ENCODE measurements around the gene ATXN1. TPM values are rescaled to one million over a fixed set of nuclear protein-coding genes. Genes with fewer than 3 reads are reported as not detected.

Gene ATXN1
- polyA plus RNA-seq, 2 of the 4 experiments (the other 2 are of a cell fraction): 2.9 to 8.3 TPM

DNA sequence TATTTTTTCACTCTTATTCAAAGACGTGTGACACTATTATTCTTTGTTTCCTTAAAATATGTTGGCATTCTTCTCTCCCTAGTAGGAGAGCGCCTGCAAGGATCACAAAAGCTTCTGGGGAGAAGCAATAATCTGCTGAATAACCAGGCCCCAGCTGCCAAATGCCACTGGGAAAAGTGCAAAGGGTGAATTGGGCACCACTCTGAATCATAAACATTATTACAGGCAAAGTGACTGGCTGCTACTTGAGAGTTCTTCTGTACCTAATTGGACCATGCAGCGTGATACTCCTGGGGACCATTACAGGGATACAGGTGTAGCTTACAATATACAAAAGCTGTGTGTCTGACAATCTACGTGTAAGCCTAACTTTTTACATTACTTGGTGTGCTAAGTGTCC, 152.8 kb downstream of the ATXN1 start:
- H3K4me1 ChIP-seq: no peaks in the 10 kb centered on the region
- ChIA-PET CTCF (interaction anchor here (0.6 kb wide), 1 partner anchor 65 kb away, joined by 3 read pairs; no protein-coding TSS in a partner anchor), POLR2A (no interaction called here)
- no peak for TF ChIP-seq JUN (IDR thresholded peaks at IDR 0.05)
- TF ChIP-seq CHD4 (IDR thresholded peaks at IDR 0.05; ENCODE audit: borderline replicate concordance): no peak
- TF ChIP-seq RFX5 (IDR thresholded peaks at IDR 0.05): no peak
- TF ChIP-seq BHLHE40 (IDR thresholded peaks at IDR 0.05; ENCODE audit: low read depth, low read length): no peak
- TF ChIP-seq ZSCAN20 (CRISPR knock-in tag; IDR thresholded peaks at IDR 0.05): no peak
- TF ChIP-seq, protein P1, sequence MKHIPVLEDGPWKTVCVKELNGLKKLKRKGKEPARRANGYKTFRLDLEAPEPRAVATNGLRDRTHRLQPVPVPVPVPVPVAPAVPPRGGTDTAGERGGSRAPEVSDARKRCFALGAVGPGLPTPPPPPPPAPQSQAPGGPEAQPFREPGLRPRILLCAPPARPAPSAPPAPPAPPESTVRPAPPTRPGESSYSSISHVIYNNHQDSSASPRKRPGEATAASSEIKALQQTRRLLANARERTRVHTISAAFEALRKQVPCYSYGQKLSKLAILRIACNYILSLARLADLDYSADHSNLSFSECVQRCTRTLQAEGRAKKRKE (CRISPR knock-in tag; IDR thresholded peaks at IDR 0.05; ENCODE audit: low read depth): no peak
- FAIRE-seq: no peak
- WGBS (ENCODE audit: missing lambda C conversion rate): 86% methylated on average over 4 of the region's 4 CpGs
- no peak overlapping the region for H3K4me3 ChIP-seq
- no peak overlapping the region for H3K4me2 ChIP-seq
- no peak overlapping the region for H3K27ac ChIP-seq
- no peaks in the 10 kb centered on the region for H3K9me3 ChIP-seq
- ATAC-seq: no peak
- no peak for DNase-seq (ENCODE audit: low read depth in 1 of 2, low spot score in 1 of 2)

DNA sequence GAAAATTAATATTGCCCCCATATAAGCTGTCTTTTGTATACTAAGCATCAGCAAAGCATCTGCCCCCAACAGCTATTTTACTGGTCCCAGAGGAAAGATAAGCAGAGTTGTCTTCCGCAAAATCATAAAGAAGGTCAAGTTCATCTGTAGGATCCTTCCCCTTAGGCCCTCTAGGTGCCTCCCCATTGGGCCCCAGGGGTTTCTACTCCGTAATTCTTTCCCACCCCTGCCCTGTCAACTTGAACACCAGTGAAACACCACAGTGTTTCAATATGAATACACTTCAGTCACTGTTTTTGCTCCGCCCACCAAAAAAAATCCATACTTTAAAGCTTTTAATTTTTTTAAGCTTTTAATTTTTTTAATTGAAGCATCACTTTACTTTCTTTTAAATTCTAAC, 159.2 kb downstream of the ATXN1 start:
- H3K4me1 ChIP-seq: no peaks in the 10 kb centered on the region
- DNase-seq (ENCODE audit: low read depth in 1 of 2, low spot score in 1 of 2): no peak
- no peak overlapping the region for H3K4me3 ChIP-seq
- no peak overlapping the region for H3K27ac ChIP-seq
- FAIRE-seq: no peak
- ChIA-PET POLR2A (no interaction called here), CTCF (interaction anchor here (0.6 to 0.9 kb wide), 3 partner anchors 12 to 1781 kb away, joined by 3 to 4 read pairs (median 3); no protein-coding TSS in a partner anchor)
- no peaks in the 10 kb centered on the region for H3K9me3 ChIP-seq
- WGBS (ENCODE audit: missing lambda C conversion rate): 82% methylated on average over 3 of the region's 3 CpGs
- H3K4me2 ChIP-seq: no peak overlapping the region
- ATAC-seq: no peak
- TF ChIP-seq, protein P2, sequence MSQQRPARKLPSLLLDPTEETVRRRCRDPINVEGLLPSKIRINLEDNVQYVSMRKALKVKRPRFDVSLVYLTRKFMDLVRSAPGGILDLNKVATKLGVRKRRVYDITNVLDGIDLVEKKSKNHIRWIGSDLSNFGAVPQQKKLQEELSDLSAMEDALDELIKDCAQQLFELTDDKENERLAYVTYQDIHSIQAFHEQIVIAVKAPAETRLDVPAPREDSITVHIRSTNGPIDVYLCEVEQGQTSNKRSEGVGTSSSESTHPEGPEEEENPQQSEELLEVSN (IDR thresholded peaks at IDR 0.05; ENCODE audit: borderline replicate concordance, low read depth): no peak
- no peak for TF ChIP-seq HDAC2 (IDR thresholded peaks at IDR 0.05)
- TF ChIP-seq MYC (IDR thresholded peaks at IDR 0.05; ENCODE audit: borderline replicate concordance, low read length): no peak
- TF ChIP-seq HEYL (CRISPR knock-in tag; IDR thresholded peaks at IDR 0.05): no peak
- no peak for TF ChIP-seq RAD21 (conservative IDR thresholded peaks at IDR 0.05 in 1 of 2, IDR thresholded peaks at IDR 0.05 in 1 of 2)
- TF ChIP-seq, protein P3, sequence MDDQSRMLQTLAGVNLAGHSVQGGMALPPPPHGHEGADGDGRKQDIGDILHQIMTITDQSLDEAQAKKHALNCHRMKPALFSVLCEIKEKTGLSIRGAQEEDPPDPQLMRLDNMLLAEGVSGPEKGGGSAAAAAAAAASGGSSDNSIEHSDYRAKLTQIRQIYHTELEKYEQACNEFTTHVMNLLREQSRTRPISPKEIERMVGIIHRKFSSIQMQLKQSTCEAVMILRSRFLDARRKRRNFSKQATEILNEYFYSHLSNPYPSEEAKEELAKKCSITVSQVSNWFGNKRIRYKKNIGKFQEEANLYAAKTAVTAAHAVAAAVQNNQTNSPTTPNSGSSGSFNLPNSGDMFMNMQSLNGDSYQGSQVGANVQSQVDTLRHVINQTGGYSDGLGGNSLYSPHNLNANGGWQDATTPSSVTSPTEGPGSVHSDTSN (IDR thresholded peaks at IDR 0.05): no peak
- no peak for TF ChIP-seq CHD4 (IDR thresholded peaks at IDR 0.05; ENCODE audit: borderline replicate concordance)
- TF ChIP-seq GATA3 (IDR thresholded peaks at IDR 0.05; ENCODE audit: borderline replicate concordance): no peak
- no peak for TF ChIP-seq NPAS2 (CRISPR knock-in tag; IDR thresholded peaks at IDR 0.05; ENCODE audit: borderline replicate concordance)
- TF ChIP-seq NFE2L2 (conservative IDR thresholded peaks at IDR 0.05; ENCODE audit: low read length): no peak
- TF ChIP-seq, protein P4, sequence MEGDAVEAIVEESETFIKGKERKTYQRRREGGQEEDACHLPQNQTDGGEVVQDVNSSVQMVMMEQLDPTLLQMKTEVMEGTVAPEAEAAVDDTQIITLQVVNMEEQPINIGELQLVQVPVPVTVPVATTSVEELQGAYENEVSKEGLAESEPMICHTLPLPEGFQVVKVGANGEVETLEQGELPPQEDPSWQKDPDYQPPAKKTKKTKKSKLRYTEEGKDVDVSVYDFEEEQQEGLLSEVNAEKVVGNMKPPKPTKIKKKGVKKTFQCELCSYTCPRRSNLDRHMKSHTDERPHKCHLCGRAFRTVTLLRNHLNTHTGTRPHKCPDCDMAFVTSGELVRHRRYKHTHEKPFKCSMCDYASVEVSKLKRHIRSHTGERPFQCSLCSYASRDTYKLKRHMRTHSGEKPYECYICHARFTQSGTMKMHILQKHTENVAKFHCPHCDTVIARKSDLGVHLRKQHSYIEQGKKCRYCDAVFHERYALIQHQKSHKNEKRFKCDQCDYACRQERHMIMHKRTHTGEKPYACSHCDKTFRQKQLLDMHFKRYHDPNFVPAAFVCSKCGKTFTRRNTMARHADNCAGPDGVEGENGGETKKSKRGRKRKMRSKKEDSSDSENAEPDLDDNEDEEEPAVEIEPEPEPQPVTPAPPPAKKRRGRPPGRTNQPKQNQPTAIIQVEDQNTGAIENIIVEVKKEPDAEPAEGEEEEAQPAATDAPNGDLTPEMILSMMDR (IDR thresholded peaks at IDR 0.05): no peak
- TF ChIP-seq HOXA7 (CRISPR knock-in tag; IDR thresholded peaks at IDR 0.05): no peak
- TF ChIP-seq POLR2AphosphoS2 (conservative IDR thresholded peaks at IDR 0.05; ENCODE audit: low read length): no peak
- TF ChIP-seq MAFK (IDR thresholded peaks at IDR 0.05; ENCODE audit: partially characterized antibody): no peak

DNA sequence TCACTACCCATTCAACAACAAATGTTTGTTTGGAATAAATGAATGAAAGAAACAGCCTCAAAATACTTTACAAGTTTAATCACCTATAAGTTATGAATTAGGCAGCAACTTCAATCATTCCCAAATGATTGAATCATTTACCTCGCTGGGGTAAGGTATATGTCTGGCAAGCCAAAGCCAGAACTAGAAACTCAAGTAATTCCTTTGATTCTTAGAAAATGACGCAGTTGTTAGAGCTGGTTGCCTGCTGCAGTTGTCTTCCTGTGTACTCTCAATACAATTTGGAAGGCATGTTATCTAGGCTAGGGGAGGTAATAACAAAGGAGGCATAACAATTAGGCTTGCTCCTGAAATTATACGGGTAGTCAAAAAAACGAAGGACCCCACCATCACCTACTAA, 160.6 kb downstream of the ATXN1 start:
- H3K9me3 ChIP-seq: no peaks in the 10 kb centered on the region
- no peak overlapping the region for H3K4me2 ChIP-seq
- H3K27ac ChIP-seq: no peak overlapping the region
- no peak overlapping the region for H3K4me3 ChIP-seq
- H3K4me1 ChIP-seq: no peaks in the 10 kb centered on the region
- 80% methylated on average over 4 of the region's 4 CpGs for whole genome bisulfite sequencing (ENCODE audit: missing lambda C conversion rate)
- ChIA-PET POLR2A (no interaction called here), CTCF (interaction anchor here (1.0 to 1.7 kb wide), 2 partner anchors 24 to 269 kb away, joined by 3 to 4 read pairs; no protein-coding TSS in a partner anchor)
- FAIRE-seq (no peak), DNase-seq (ENCODE audit: low read depth in 1 of 2, low spot score in 1 of 2) (no peak), ATAC-seq (no peak)
- TF ChIP-seq MAZ (IDR thresholded peaks at IDR 0.05; ENCODE audit: borderline replicate concordance, low read depth, low read length) (no peak), TFCP2L1 (CRISPR knock-in tag; IDR thresholded peaks at IDR 0.05) (no peak), SMC3 (IDR thresholded peaks at IDR 0.05) (no peak), RAD21 (conservative IDR thresholded peaks at IDR 0.05 in 1 of 2, IDR thresholded peaks at IDR 0.05 in 1 of 2) (no peak), KDM5A (IDR thresholded peaks at IDR 0.05) (no peak), EHMT2 (IDR thresholded peaks at IDR 0.05; ENCODE audit: low read depth) (no peak), CBX8 (IDR thresholded peaks at IDR 0.05) (no peak), HOXB13 (CRISPR knock-in tag; IDR thresholded peaks at IDR 0.05; ENCODE audit: low read depth) (no peak), POLR2A (IDR thresholded peaks at IDR 0.05; ENCODE audit: low read length) (no peak), HDAC2 (IDR thresholded peaks at IDR 0.05) (no peak)
- TF ChIP-seq, protein P2 (IDR thresholded peaks at IDR 0.05; ENCODE audit: borderline replicate concordance, low read depth): no peak
- TF ChIP-seq, protein P5, sequence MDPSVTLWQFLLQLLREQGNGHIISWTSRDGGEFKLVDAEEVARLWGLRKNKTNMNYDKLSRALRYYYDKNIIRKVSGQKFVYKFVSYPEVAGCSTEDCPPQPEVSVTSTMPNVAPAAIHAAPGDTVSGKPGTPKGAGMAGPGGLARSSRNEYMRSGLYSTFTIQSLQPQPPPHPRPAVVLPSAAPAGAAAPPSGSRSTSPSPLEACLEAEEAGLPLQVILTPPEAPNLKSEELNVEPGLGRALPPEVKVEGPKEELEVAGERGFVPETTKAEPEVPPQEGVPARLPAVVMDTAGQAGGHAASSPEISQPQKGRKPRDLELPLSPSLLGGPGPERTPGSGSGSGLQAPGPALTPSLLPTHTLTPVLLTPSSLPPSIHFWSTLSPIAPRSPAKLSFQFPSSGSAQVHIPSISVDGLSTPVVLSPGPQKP (IDR thresholded peaks at IDR 0.05; ENCODE audit: low read depth, low read length): no peak
- TF ChIP-seq, protein P6, sequence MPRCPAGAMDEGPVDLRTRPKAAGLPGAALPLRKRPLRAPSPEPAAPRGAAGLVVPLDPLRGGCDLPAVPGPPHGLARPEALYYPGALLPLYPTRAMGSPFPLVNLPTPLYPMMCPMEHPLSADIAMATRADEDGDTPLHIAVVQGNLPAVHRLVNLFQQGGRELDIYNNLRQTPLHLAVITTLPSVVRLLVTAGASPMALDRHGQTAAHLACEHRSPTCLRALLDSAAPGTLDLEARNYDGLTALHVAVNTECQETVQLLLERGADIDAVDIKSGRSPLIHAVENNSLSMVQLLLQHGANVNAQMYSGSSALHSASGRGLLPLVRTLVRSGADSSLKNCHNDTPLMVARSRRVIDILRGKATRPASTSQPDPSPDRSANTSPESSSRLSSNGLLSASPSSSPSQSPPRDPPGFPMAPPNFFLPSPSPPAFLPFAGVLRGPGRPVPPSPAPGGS (IDR thresholded peaks at IDR 0.05): no peak
